22Rv1 (cell line): Measurements from ENCODE around the gene IL1RAPL2.

Source experiments
- ZFX ChIP-seq: fragments of 450-650 bp; IDR thresholded peaks from 2 replicates; pipeline ENCODE4 v1.6.1; 2017; ENCODE audit warnings: antibody characterized with exemption, borderline replicate concordance
- TF ChIP-seq, protein P1 (sequence below): fragments of 450-650 bp; IDR thresholded peaks from 2 replicates; pipeline ENCODE4 v1.5.1; 2017; ENCODE audit warnings: mild to moderate bottlenecking

DNA sequence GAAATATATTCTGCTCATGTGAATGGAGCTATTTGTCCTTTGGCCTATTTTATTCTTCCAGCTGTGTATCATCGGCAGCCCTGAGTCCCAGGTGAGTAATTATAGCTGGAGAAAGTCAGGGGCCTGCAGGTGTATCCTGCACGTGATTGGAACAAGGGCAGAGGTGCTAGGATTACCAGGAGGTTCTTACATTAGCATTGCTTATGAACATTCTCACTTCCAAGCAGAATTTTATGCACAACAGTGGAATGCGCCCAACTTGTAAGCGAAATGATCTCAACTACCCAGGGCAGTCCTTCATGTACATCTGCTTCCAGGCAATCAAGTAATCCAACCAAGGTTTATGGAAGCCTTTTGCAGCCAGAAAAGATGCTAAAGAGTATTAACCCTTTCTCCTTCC lies 1187.4 kb downstream of the IL1RAPL2 start:
- TF ChIP-seq, protein P1, sequence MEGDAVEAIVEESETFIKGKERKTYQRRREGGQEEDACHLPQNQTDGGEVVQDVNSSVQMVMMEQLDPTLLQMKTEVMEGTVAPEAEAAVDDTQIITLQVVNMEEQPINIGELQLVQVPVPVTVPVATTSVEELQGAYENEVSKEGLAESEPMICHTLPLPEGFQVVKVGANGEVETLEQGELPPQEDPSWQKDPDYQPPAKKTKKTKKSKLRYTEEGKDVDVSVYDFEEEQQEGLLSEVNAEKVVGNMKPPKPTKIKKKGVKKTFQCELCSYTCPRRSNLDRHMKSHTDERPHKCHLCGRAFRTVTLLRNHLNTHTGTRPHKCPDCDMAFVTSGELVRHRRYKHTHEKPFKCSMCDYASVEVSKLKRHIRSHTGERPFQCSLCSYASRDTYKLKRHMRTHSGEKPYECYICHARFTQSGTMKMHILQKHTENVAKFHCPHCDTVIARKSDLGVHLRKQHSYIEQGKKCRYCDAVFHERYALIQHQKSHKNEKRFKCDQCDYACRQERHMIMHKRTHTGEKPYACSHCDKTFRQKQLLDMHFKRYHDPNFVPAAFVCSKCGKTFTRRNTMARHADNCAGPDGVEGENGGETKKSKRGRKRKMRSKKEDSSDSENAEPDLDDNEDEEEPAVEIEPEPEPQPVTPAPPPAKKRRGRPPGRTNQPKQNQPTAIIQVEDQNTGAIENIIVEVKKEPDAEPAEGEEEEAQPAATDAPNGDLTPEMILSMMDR, result no peak
- TF ChIP-seq ZFX, result no peak
